Suppressor macrophage (primary cell): Measurements from ENCODE around the gene SPINT1.

Source experiments
- DNase-seq, 4 experiments: peaks; one replicate each; pipeline ENCODE4 v3.0.0-alpha.2; 2020 to 2022

SPINT1 gene

DNA sequence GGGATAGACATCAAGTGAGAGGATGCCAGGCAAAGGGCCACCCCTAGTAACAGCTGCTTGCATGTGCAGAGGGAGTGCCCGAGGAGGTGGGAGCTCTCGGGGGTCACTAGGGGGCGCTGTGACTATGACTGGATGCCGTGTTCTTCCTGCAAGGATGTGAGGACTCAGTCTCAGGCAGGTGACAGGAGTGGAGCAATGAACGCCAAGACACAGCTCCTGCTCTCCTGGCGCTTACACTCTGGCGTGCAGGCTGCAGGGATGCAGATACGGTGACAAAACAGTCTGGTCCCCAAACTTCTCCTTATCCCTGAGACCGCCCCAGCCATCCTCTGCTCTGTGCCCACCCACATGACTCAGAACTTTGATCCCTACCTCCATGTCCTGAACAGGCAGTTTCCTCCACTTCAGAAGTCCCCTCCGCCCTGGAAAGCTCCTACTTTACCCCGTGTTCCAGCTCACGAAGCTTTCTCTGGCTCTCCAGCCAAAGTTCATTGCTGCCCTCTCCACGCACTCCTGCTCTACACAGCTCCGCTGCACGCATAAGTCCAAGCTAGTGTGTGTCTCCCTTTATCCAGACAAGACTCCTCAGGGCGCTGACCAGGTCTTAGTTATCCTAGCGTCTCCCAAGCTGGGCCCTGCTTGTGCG is 15.5 kb downstream of the SPINT1 start:
- peak; percentile 70 to 80 (median 76) for DNase-seq

- peak in 3 of 4 experiments; percentile 15 to 27 (median 21) for DNase-seq
Observed at GRCh38 chr15:40861147-40861546, 17.3 kb downstream of the SPINT1 start.

DNA sequence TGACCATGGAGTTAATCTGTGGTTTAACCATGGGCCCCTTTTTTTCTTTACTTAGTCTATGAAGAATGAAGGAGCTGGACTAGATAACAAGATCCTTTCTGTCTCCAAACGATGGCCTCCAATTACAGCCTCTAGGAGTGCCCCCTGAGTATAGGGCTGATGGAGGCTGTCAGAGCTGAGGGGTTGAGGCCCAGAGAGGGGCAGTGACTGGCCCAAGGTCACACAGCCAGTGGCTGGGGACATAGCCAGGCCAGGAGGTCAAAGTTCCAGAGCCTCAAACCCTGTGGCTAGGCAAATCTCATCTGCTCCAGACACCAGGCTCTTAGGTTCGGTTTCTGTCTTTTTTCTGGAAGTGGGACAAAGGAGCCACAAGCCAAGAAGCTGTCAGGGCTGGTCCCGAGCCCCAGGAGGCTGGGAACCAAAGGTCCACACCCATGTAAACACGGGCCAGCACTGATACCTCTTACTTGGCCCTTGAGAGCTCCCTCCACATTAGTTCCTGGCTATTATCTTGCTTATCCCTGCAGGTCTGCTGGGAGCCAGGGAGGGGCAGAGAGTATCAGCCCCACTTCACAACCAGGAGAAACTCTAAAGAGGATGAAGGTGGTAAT is 19.9 kb downstream of the SPINT1 start:
- DNase-seq, result no peak

GRCh38 chr15:40867199-40867598 is 23.4 kb downstream of the SPINT1 start:
- DNase-seq, result no peak

DNA sequence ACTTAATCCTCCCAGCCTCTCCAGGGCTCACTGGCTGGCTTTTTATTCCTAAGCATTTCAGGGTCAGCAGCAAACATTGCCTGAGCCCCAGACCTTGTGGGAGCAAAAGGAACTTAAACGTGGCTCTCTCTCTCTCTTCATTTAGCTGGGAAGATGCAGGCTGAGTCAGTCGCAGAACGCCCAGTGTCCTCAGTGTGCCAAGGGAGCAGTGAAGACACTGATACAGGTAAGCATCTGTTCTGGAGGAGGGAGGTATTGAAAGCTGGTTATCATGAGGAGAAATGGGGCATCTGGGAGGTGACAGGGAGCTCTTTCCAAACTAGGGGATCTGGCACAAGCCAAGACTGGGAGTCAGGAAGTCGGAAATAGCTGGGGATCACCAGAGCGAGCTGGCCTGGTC is 25.8 kb downstream of the SPINT1 start:
- DNase-seq, result no peak

DNA sequence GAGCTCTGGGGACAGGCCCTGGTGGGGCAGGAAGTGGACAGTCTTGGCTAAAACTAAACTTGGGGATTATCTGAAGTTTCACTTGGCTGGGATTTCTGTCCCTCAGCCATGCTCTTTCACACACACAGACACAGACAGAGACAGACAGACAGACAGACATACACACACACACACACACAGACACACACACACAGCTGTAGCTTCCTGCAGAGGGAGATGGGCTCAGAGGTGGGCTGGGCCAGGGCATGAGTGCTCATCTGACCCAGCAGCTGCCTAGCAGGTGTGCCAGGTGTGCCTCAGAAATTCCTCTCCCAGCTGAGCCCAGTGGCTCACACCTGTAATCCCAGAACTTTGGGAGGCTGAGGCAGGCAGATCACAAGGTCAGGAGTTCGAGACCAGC is 26.9 kb downstream of the SPINT1 start:
- no peak for DNase-seq

DNA sequence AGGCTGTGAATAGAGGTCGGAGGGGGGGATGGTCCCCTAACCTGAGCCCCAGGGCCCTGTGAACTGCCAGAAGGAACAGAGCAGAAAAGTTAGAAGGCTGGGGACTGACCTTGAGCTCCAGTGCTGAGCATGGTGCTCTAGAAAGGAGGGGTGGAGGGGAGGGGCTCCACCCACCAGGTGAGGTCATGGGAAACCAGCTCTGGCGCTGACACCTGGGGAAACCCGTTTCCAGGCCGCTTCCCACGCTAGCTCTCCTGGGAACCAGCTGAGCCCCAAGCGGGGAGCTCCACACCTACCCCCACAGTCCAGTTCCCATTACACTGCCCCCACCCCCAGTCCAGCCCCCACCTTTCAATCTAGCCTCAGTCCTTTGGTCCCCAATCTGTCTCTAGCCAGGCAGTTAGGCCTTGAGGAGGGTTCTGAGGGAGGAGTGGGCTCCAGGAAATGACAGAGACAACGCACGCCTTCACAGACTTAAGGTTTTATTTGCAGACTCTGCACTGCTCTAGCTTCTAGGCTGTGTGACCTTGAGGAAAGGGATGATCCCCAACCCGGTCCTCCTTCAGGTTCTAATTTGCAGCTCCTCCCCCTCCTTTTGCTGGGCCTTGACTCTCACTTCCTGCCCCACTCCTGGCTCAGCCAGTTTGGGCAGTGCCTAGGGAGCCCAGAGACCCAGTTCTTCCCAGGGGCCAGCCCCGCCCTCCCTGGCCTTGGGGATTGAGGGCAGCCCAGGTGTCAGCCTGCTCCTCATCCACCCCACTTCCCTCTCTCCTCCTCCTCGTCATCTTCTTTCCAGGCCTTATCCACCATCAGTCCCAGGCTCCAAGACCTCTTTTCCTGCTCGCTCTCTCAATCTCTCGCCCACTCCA is 28.1 kb downstream of the SPINT1 start:
- DNase-seq, result no peak

- DNase-seq, result no peak
Observed at GRCh38 chr15:40872791-40873693, 29.2 kb downstream of the SPINT1 start.

DNA sequence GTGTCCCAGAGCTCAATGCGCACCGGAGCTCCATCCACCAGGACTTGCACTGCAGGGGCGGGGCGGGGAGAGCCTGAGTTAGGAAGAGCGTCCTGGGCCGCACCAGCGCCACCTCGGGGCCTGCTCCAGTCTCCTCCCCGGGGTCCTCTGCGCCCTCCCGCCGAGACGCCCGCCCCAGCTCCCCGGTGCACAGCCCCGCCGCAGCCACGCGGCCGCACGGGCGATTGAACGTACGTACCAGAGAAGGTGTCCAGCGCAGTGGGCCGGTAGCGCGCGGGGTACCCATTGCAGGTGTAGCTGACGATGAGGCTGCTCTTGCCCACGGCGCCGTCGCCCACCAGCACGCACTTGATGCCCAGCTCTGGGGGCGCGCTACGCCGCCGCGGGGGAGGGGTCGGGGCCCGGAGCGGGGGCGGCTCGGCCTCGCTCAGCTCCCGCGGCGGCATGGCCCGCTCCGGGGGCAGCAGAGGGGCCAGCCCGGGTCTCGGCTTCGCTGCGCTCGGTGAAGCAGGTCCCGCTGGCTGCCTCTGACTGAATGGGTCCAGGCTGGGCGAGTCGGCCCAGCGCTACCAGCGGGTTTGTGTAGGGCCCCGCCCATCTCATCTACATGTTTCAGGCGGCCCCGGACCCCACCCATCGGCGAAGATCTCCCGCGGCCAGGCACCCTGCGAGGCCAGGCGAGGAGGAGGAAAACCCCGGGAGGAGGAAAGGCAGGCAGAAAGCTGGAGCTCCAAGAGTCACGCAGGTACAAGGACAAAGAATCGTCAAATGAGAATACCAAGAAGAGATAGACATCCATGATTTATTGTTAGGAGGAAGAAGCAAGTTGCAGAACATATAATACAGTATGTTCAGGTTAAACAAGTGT is 30.1 kb downstream of the SPINT1 start, which contains the start of gene RHOV:
Gene RHOV, minus strand, starts transcription at position 541 of the 868 bp plus-strand sequence. Its CDS starts 95 bp downstream, at position 446.
- DNase-seq, result peak; percentile 32 to 81 (median 61)

DNA sequence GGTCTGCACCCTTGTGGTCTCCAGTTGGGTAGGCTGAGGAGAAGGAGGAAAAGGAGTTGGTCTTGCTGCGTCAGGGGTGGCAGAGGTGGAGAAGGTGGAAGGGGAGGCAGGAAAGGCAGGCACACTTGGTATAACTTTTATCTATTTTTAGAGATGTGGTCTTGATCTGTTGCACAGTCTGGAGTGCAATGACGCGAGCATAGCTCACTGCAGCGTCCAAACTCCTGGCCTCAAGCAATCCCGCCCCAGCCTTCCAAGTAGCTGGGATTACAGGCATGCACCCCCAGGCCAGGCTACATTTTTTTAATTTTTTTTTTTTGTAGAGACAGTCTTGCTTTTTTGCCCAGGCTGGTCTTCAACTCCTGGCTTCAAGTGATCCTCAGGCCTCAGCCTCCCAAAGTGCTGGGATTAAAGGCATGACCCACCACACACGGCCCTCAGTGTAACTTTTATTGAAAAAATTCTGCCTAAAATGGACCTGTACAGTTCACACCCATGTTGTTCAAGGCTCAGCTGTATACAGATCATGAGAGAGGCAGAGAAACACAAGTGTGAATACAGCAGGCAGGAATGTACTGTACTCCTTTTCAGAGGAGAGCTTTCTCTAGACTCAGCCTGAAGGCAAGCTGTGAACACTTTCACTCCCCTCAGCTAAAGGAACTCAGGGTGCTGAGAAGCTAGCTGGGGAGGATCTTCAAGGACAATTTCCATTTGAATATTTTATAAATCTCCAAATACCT is 32.3 kb downstream of the SPINT1 start:
- no peak for DNase-seq

DNA sequence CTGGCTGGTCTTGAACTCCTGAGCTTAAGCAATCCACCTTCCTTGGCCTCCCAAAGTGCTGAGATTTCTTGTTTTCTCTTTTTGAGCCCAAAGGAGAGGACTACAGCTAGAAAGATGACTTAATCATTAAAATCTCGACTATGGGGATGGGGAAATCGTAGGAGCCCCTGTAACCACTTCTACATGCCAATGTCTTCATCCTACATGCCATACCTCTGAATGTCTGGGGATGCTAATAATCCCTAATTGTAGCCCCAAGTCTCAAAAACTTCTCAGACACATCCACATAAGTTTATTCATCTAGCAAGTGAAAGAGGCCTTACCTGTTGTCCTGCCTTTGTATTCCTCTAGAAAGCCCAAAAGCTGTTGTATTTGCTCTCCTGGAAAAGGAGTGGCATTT is 33.8 kb downstream of the SPINT1 start:
- no peak for DNase-seq

DNA sequence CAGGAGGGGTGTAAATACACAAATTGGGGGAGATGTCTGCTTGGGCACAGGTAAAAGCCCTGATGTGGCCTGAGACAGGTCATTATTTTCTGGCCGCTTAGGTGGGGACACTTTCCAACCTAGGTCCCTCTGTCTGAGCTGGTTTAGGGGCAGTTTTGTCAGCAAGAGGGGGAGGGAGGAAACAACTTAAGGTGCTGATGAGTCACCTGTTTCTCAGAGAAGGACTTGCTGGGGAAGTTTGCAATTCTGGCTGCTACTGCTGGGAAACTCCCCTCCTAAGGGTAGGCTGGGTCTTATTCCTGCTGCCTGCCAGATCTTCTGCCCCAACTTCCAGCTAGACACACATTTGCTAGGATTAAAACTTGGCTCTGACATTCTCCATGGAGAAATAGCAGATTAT is 34.9 kb downstream of the SPINT1 start:
- peak in 3 of 4 experiments; percentile 62 to 71 (median 63) for DNase-seq

GRCh38 chr15:40879609-40880008 is 35.8 kb downstream of the SPINT1 start:
- DNase-seq, result no peak

DNA sequence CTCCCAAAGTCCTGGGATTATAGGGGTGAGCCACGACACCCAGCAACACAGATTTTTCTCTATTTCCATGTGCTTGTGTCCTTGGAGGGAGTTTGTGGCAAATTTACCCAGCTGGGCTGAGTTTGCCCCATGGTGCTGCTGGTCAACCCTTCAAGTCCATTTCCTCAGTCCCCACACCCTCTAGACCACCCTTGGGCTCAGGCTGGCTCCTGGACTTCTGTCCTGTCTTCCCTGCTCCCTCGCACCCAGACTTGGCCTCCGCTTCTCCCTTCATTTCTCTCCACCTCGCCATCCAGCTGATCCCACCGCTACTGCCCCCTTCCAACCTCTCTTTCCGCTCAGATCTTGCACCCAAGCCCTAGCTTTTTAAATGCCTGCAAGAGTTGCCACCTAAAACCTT is 37.5 kb downstream of the SPINT1 start:
- no peak for DNase-seq

- no peak for DNase-seq
Observed at GRCh38 chr15:40886586-40886985, 42.7 kb downstream of the SPINT1 start.

- no peak for DNase-seq
Observed at GRCh38 chr15:40889112-40889511, 45.3 kb downstream of the SPINT1 start.

DNA sequence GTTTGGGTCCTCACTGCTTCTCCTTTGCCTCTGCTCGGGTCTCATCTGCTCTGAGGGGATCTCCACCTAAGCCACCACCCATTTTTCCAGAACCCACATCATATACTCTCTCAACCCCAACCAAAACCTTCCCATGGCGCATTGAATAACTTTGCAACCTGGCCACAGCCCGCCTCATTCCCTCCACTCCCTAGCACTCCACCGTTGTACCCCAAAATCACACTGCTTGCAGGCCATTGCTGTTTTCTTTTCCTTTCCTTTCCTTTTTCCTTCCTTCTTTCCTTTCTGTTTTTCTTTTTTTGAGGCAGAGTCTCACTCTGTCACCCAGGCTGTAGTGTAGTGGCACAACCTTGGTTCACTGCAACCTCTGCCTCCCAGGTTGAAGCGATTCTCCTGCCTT is 47.3 kb downstream of the SPINT1 start:
- DNase-seq, result no peak

- DNase-seq, result peak; percentile 50 to 73 (median 64)
Observed at GRCh38 chr15:40891810-40892446, 48.1 kb downstream of the SPINT1 start.

- DNase-seq, result no peak
Observed at GRCh38 chr15:40892447-40893012, 48.7 kb downstream of the SPINT1 start.
